ENCODE measurements around the gene RTN4RL1. TPM values are rescaled to one million over a fixed set of nuclear protein-coding genes. Genes with fewer than 3 reads are reported as not detected.

The RTN4RL1 gene
- total RNA-seq, 1 experiment from 2014 or later = 0.22 TPM

DNA sequence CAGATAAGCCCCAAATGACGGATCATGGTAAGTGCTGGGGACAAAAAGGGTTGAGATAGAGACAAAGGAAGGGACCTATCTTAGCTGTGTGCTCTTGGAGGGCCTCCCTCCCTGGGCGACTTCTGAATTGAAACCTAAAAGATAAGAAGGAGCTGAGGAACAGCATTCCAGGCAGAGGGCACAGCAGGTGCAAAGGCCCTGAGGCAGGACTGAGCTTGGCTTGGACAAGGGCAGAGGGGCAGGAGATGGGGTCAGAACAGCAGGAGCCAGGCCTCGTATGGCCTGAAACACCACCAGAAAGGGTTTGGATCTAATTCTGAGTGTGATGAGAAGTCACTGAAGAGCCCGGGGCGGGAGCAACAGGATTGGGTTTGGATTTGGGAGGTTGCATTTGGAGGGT is 75.4 kb downstream of the RTN4RL1 start:
- Histone ChIP-seq H4K8ac (replicated peaks; ENCODE audit: insufficient read length, low read depth, low read length) (no peak overlapping the region), H3K79me2 (ENCODE audit: insufficient read depth, low read length) (no peaks in the 10 kb centered on the region), H3K14ac (ENCODE audit: insufficient read depth, low read length) (no peak overlapping the region), H3K23ac (ENCODE audit: insufficient read length, low read depth, low read length) (no peak overlapping the region), H3T11ph (ENCODE audit: low read length) (no peak overlapping the region), H3K4me2 (ENCODE audit: insufficient read depth, insufficient read length, low read length) (no peak overlapping the region), H3K79me1 (ENCODE audit: insufficient read depth, low read depth, low read length, poor library complexity, severe bottlenecking) (no peaks in the 10 kb centered on the region), H3K4ac (ENCODE audit: low read depth, low read length) (no peak overlapping the region), H2BK5ac (ENCODE audit: insufficient read length, low read length) (no peak overlapping the region), H3K9me3 (ENCODE audit: control insufficient read depth, low read depth, low read length) (no peaks in the 10 kb centered on the region), H3K56ac (ENCODE audit: insufficient read length, low read depth, low read length) (no peak overlapping the region), H2BK15ac (ENCODE audit: low read depth, low read length) (no peak overlapping the region), H2BK20ac (ENCODE audit: low read depth, low read length, poor library complexity, severe bottlenecking) (no peak overlapping the region), H3K4me1 (ENCODE audit: insufficient read depth, low read length) (no peaks in the 10 kb centered on the region), H2BK120ac (ENCODE audit: low read depth, low read length, poor library complexity, severe bottlenecking) (no peak overlapping the region), H4K20me1 (ENCODE audit: control insufficient read depth, insufficient read depth, insufficient read length) (no peaks in the 10 kb centered on the region), H2BK12ac (ENCODE audit: insufficient read length, low read depth, low read length) (no peak overlapping the region), H3K27ac (ENCODE audit: insufficient read length, low read depth, low read length) (no peak overlapping the region), H2AK5ac (ENCODE audit: insufficient read length, low read length) (no peak overlapping the region), H3K23me2 (ENCODE audit: insufficient read length, low read depth, low read length, poor library complexity, severe bottlenecking) (no peaks in the 10 kb centered on the region), H3K9ac (ENCODE audit: extremely low read depth, insufficient read length, low read length) (no peak overlapping the region), H4K5ac (ENCODE audit: insufficient read length, low read depth, low read length) (no peak overlapping the region), H3K27me3 (ENCODE audit: insufficient read depth, low read length) (no peaks in the 10 kb centered on the region), H2AFZ (ENCODE audit: low read length) (no peak overlapping the region), H3K18ac (ENCODE audit: insufficient read length, low read depth, low read length) (no peak overlapping the region), H4K91ac (ENCODE audit: insufficient read length, low read depth, low read length) (no peak overlapping the region)
- Mint-ChIP-seq H3K36me3 (ENCODE audit: insufficient read depth in 1 of 3, low read depth in 3 of 3) (no peaks in the 10 kb centered on the region), H3K4me3 (no peak overlapping the region; a peak in 1 of 5 replicates), H3K4me1 (peaks cover 5 to 15% of the 10 kb centered on the region in 2 experiments; a peak in 3 of 4 replicates), H3K27ac (no peak overlapping the region), H3K27me3 (ENCODE audit: low read depth) (peaks cover 57% of the 10 kb centered on the region), H3K9me3 (no peaks in the 10 kb centered on the region; a peak in 2 of 5 replicates)
- WGBS (ENCODE audit: extremely low coverage, insufficient read length, low lambda C conversion rate) = no CpG with 5 or more reads among the region's 5 CpGs
- no peak for DNase-seq
- TF ChIP-seq CTCF (conservative IDR thresholded peaks at IDR 0.05) = no peak

All from H9 (cell line).